SK-N-SH (cell line): ENCODE measurements around the gene C19orf44. TPM values are rescaled to one million over a fixed set of nuclear protein-coding genes. Genes with fewer than 3 reads are reported as not detected.

Source experiments
- CTCF ChIA-PET: fragments of 300-600, 350-600 bp; formaldehyde crosslinking; extraction: SDS; loops from one replicate; lab custom pipeline; 2021; lab: Yijun Ruan, JAX
- POLR2A ChIA-PET: fragments of 350-600 bp; sonication (Branson Sonifier 250); formaldehyde crosslinking; extraction: SDS; loops from one replicate; lab custom pipeline; 2020; ENCODE audit warnings: antibody characterized with exemption, inconsistent platforms; lab: Yijun Ruan, JAX
- DNase-seq: peaks from one replicate; pipeline ENCODE4 v3.0.0; 2012
- H2AFZ ChIP-seq: fragments of 200-600 bp; sonication (generic); 2 replicates; pipeline ENCODE4 v1.8.1; 2016; ENCODE audit warnings: antibody characterized with exemption, mild to moderate bottlenecking, low read depth
- H3F3A ChIP-seq: fragments of 200-600 bp; sonication (generic); replicated peaks from 2 replicates; pipeline ENCODE3; 2016; ENCODE audit warnings: antibody characterized with exemption, mild to moderate bottlenecking; ENCODE audit not compliant: insufficient read depth
- H3K27ac ChIP-seq, 2 experiments: fragments of 200-500 bp in 1 of 2; fragments of 200-600 bp in 1 of 2; sonication (Bioruptor generic) in 1 of 2; sonication (generic), shearing (Covaris generic) in 1 of 2; 2 replicates each; pipeline versions ENCODE4 v1.5.1 to v1.6.1; 2014 to 2016; ENCODE audit warnings: low read depth in 2 of 2, inconsistent platforms in 1 of 2, low read length in 1 of 2, mild to moderate bottlenecking in 1 of 2, mixed read lengths in 1 of 2
- H3K27me3 ChIP-seq: fragments of 200-600 bp; sonication (generic), shearing (Covaris generic); 2 replicates; pipeline ENCODE4 v1.6.1; 2016; ENCODE audit warnings: mixed run types; ENCODE audit not compliant: insufficient read depth
- H3K36me3 ChIP-seq, 2 experiments: fragments of 200-500 bp in 1 of 2; fragments of 200-600 bp in 1 of 2; sonication (Bioruptor generic) in 1 of 2; sonication (generic) in 1 of 2; replicated peaks in 1 of 2; 2 replicates each; pipeline versions ENCODE3 to v1.5.1; 2014 to 2016; ENCODE audit warnings: low read length in 1 of 2, mild to moderate bottlenecking in 1 of 2; ENCODE audit not compliant: insufficient read depth in 2 of 2, control insufficient read depth in 1 of 2
- H3K4me1 ChIP-seq, 2 experiments: fragments of 200-500 bp in 1 of 2; fragments of 200-600 bp in 1 of 2; sonication (Bioruptor generic) in 1 of 2; sonication (generic), shearing (Covaris generic) in 1 of 2; 2 replicates each; pipeline versions ENCODE4 v1.5.1 to v1.6.1; 2014 to 2016; ENCODE audit warnings: low read depth in 1 of 2, low read length in 1 of 2, mixed run types in 1 of 2; ENCODE audit not compliant: insufficient read depth in 2 of 2, control insufficient read depth in 1 of 2
- H3K4me2 ChIP-seq: fragments of 200-600 bp; sonication (generic), shearing (Covaris generic); 2 replicates; pipeline ENCODE4 v1.6.1; 2017; ENCODE audit warnings: mixed run types
- H3K4me3 ChIP-seq, 2 experiments: fragments of 200-500 bp in 1 of 2; fragments of 200-600 bp in 1 of 2; sonication (Bioruptor generic) in 1 of 2; sonication (generic), shearing (Covaris generic) in 1 of 2; 2 replicates each; pipeline versions ENCODE4 v1.5.1 to v1.8.1; 2014 to 2016; ENCODE audit warnings: low read depth in 2 of 2, inconsistent platforms in 1 of 2, low read length in 1 of 2, mild to moderate bottlenecking in 1 of 2, mixed read lengths in 1 of 2, moderate library complexity in 1 of 2
- H3K79me2 ChIP-seq: fragments of 200-600 bp; sonication (generic); 2 replicates; pipeline ENCODE4 v1.8.1; 2017; ENCODE audit warnings: mild to moderate bottlenecking; ENCODE audit not compliant: insufficient read depth
- H3K9ac ChIP-seq: fragments of 200-600 bp; sonication (generic); 2 replicates; pipeline ENCODE4 v1.6.1; 2017; ENCODE audit warnings: mixed run types
- H3K9me2 ChIP-seq: fragments of 200-600 bp; sonication (generic); 2 replicates; pipeline ENCODE4 v1.6.1; 2017; ENCODE audit warnings: mixed run types
- H3K9me3 ChIP-seq: fragments of 200-600 bp; sonication (generic); 2 replicates; pipeline ENCODE4 v1.6.1; 2017; ENCODE audit warnings: mixed run types, mild to moderate bottlenecking, moderate library complexity
- H4K20me1 ChIP-seq: fragments of 200-600 bp; sonication (generic); 2 replicates; pipeline ENCODE4 v1.6.1; 2017; ENCODE audit warnings: mild to moderate bottlenecking, mixed run types; ENCODE audit not compliant: insufficient read depth
- CHD2 ChIP-seq: fragments of 150-350 bp; IDR thresholded peaks from 2 replicates; pipeline ENCODE4 v1.6.1; 2018; ENCODE audit warnings: low read length; ENCODE audit not compliant: partially characterized antibody
- EZH2phosphoT487 ChIP-seq: fragments of 200-600 bp; sonication (generic); IDR thresholded peaks from 2 replicates; pipeline ENCODE4 v1.6.1; 2017; ENCODE audit warnings: low read depth, mixed run types, mild to moderate bottlenecking, antibody characterized with exemption, moderate library complexity, borderline replicate concordance
- FOXJ3 ChIP-seq: sonication (generic); formaldehyde crosslinking; IDR thresholded peaks from 2 replicates; pipeline ENCODE4 v1.5.1; 2020; ENCODE audit warnings: mild to moderate bottlenecking, missing genetic modification reagents
- FOXM1 ChIP-seq: IDR thresholded peaks from 2 replicates; pipeline ENCODE4 v1.4.0; 2012; ENCODE audit warnings: low read depth, mild to moderate bottlenecking
- GABPA ChIP-seq: IDR thresholded peaks from 2 replicates; pipeline ENCODE4 v1.4.0; 2012; ENCODE audit warnings: low read depth, mild to moderate bottlenecking
- JUND ChIP-seq: IDR thresholded peaks from 2 replicates; pipeline ENCODE4 v1.4.0; 2012
- MEF2A ChIP-seq: IDR thresholded peaks from 2 replicates; pipeline ENCODE4 v1.4.0; 2012; ENCODE audit warnings: low read depth, borderline replicate concordance
- MXI1 ChIP-seq: IDR thresholded peaks from 2 replicates; pipeline ENCODE4 v1.6.1; 2012; ENCODE audit warnings: mild to moderate bottlenecking, low read depth, low read length, improper control_type of control experiment
- NRF1 ChIP-seq: IDR thresholded peaks from 2 replicates; pipeline ENCODE4 v1.6.1; 2012; ENCODE audit warnings: low read depth, mild to moderate bottlenecking, low read length
- POLR2AphosphoS5 ChIP-seq: IDR thresholded peaks from 2 replicates; pipeline ENCODE4 v1.6.1; 2012; ENCODE audit warnings: low read depth, low read length
- RAD21 ChIP-seq: IDR thresholded peaks from 2 replicates; pipeline ENCODE4 v1.6.1; 2012; ENCODE audit warnings: mild to moderate bottlenecking, low read length
- RCOR1 ChIP-seq: fragments of 150-350 bp; IDR thresholded peaks from 2 replicates; pipeline ENCODE4 v1.6.1; 2017; ENCODE audit warnings: antibody characterized with exemption, low read length
- REST ChIP-seq: IDR thresholded peaks from 2 replicates; pipeline ENCODE4 v1.6.1; 2012; ENCODE audit warnings: mild to moderate bottlenecking, low read depth, low read length, moderate library complexity
- RFX5 ChIP-seq: IDR thresholded peaks from 2 replicates; pipeline ENCODE4 v1.6.1; 2012; ENCODE audit warnings: mild to moderate bottlenecking, improper control_type of control experiment, low read length
- SIN3A ChIP-seq: IDR thresholded peaks from 2 replicates; pipeline ENCODE4 v1.6.1; 2012; ENCODE audit warnings: low read depth, mild to moderate bottlenecking, low read length, moderate library complexity, borderline replicate concordance
- SMC3 ChIP-seq: IDR thresholded peaks from 2 replicates; pipeline ENCODE4 v1.6.1; 2012; ENCODE audit warnings: low read depth, low read length, improper control_type of control experiment
- YY1 ChIP-seq: IDR thresholded peaks from 2 replicates; pipeline ENCODE4 v1.4.0; 2012; ENCODE audit warnings: low read depth, mild to moderate bottlenecking
- WGBS: methylation state at CpG from one replicate; pipeline ENCODE4 v1.1.6; 2017; ENCODE audit warnings: low lambda C conversion rate; 5-methylcytosine and 5-hydroxymethylcytosine counted together
- polyA plus RNA-seq, 3 experiments: library from polyadenylated mRNA; depleted of rRNA; stranded (reverse); fragments of >200 nt; gene quantifications; 2 replicates each; pipeline ENCODE4 v1.2.3, GENCODE V29; 2012
- TF ChIP-seq, protein P1 (sequence below): IDR thresholded peaks from 2 replicates; pipeline ENCODE4; 2012

The C19orf44 gene
- polyA plus RNA-seq, 1 of the 3 experiments (the other 2 are of a cell fraction), result 6.0 TPM

GRCh38 chr19:16525751-16526481 lies 29.7 kb downstream of the C19orf44 start:
- no peaks in the 10 kb centered on the region for H4K20me1 ChIP-seq
- no peak overlapping the region for H3K27ac ChIP-seq
- H2AFZ ChIP-seq, result no peak overlapping the region
- 0 out of 2 replicates have a peak, but pooled peaks cover 5% of the 10 kb centered on the region for H3K79me2 ChIP-seq
- H3K4me2 ChIP-seq, result no peak overlapping the region
- no peak for DNase-seq
- no peak overlapping the region for H3K4me3 ChIP-seq
- CTCF ChIA-PET, result interaction anchor here (0.9 to 3.5 kb wide), 3 partner anchors 9 to 18 kb away, joined by 3 to 12 read pairs (median 4); no protein-coding TSS in a partner anchor
- H3K9me3 ChIP-seq, result no peaks in the 10 kb centered on the region
- no peaks in the 10 kb centered on the region for H3K27me3 ChIP-seq
- no peaks in the 10 kb centered on the region for H3F3A ChIP-seq
- POLR2A ChIA-PET, result no interaction called here
- no peak overlapping the region for H3K9ac ChIP-seq
- TF ChIP-seq RFX5, result no peak
- no peak for TF ChIP-seq MEF2A
- no peak for TF ChIP-seq POLR2AphosphoS5
- no peak for TF ChIP-seq GABPA
- TF ChIP-seq, protein P1, sequence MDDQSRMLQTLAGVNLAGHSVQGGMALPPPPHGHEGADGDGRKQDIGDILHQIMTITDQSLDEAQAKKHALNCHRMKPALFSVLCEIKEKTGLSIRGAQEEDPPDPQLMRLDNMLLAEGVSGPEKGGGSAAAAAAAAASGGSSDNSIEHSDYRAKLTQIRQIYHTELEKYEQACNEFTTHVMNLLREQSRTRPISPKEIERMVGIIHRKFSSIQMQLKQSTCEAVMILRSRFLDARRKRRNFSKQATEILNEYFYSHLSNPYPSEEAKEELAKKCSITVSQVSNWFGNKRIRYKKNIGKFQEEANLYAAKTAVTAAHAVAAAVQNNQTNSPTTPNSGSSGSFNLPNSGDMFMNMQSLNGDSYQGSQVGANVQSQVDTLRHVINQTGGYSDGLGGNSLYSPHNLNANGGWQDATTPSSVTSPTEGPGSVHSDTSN, result no peak
- H3K9me2 ChIP-seq, result no peaks in the 10 kb centered on the region
- peaks cover 30 to 78% of the 10 kb centered on the region in 2 experiments for H3K36me3 ChIP-seq
- WGBS, result 96% methylated on average over 26 of the region's 29 CpGs
- H3K4me1 ChIP-seq, result no peaks in the 10 kb centered on the region

DNA sequence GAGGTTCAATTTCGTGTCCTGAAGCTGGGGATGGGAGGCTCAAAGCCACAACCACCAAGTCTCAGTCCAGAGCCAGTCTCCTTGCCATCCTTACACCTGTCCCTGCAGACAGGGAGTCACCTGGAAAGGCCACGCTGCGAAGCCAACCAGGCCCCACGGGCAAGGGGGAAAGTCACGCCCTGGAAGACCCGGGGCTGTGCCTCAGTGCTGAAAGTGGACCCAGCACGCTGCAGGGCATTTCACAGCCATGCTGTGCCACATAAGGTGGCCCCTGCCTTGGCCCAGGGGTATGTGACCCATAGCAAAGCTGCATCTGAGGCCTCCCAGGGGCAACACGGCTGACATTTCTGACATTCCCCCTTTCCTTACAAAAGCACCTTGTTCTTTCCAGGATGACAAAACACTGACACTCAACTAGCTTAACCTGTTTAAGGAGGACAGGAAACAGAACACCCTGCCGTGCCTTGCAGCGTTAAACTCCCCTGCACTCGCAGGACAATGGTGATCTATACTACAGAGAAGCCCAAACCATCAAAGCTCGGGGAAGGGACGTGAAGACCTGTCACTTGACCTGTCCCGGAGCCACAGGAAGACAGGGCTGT lies 31.2 kb downstream of the C19orf44 start:
- WGBS, result 100% methylated on average over 7 of the region's 14 CpGs
- ChIA-PET POLR2A (interaction anchor here (0.6 kb wide), 1 partner anchor 80 kb away, joined by 3 read pairs; no protein-coding TSS in a partner anchor), CTCF (interaction anchor here (0.6 to 3.5 kb wide), 6 partner anchors 10 to 103 kb away, joined by 3 to 12 read pairs (median 4); no protein-coding TSS in a partner anchor)
- TF ChIP-seq REST (no peak), CHD2 (no peak), RAD21 (no peak), MEF2A (no peak), SMC3 (no peak), JUND (no peak), FOXM1 (no peak), NRF1 (no peak), GABPA (no peak), FOXJ3 (CRISPR knock-in tag) (no peak), RFX5 (no peak), SIN3A (no peak), RCOR1 (no peak), EZH2phosphoT487 (no peak), MXI1 (no peak), YY1 (no peak)
- TF ChIP-seq, protein P1, result no peak

More for the DNA sequence above, 31.2 kb downstream of the C19orf44 start:
- no peaks in the 10 kb centered on the region for H3K9me3 ChIP-seq
- H3F3A ChIP-seq, result no peaks in the 10 kb centered on the region
- peaks cover 9% of the 10 kb centered on the region; the same call in 1 of the 2 replicates for H3K79me2 ChIP-seq
- H3K27me3 ChIP-seq, result no peaks in the 10 kb centered on the region
- no peaks in the 10 kb centered on the region for H3K4me1 ChIP-seq
- DNase-seq, result no peak
- H3K27ac ChIP-seq, result no peak overlapping the region; a peak in 1 of 4 replicates
- no peak overlapping the region for H3K4me2 ChIP-seq
- H3K4me3 ChIP-seq, result no peak overlapping the region
- H2AFZ ChIP-seq, result no peak overlapping the region
- no peak overlapping the region for H3K9ac ChIP-seq
- H3K36me3 ChIP-seq, result peaks cover 30 to 83% of the 10 kb centered on the region in 2 experiments
- H3K9me2 ChIP-seq, result no peaks in the 10 kb centered on the region
- no peaks in the 10 kb centered on the region for H4K20me1 ChIP-seq
